Neuron (in vitro differentiated cells): Measurements from ENCODE around the gene MGMT.

ENCODE experiments used
- H2AFZ ChIP-seq: one replicate; pipeline ENCODE4 v1.6.1; 2013; ENCODE audit warnings: low read depth, mild to moderate bottlenecking, inconsistent platforms, low read length, moderate library complexity
- H3K27me3 ChIP-seq: one replicate; pipeline ENCODE4 v1.6.1; 2013; ENCODE audit warnings: low read length; ENCODE audit not compliant: insufficient read depth
- H3K36me3 ChIP-seq: one replicate; pipeline ENCODE4 v1.6.1; 2013; ENCODE audit warnings: low read length; ENCODE audit not compliant: insufficient read depth
- H3K4me1 ChIP-seq: one replicate; pipeline ENCODE4 v1.6.1; 2013; ENCODE audit warnings: low read length; ENCODE audit not compliant: insufficient read depth
- H3K4me3 ChIP-seq: 2 replicates; pipeline ENCODE4 v1.5.1; 2013; ENCODE audit warnings: mild to moderate bottlenecking, low read length, moderate library complexity
- H3K9me3 ChIP-seq: one replicate; pipeline ENCODE4 v1.6.1; 2013; ENCODE audit warnings: low read length

MGMT gene

GRCh38 chr10:129727495-129727894 is 260.5 kb downstream of the MGMT start:
- H2AFZ ChIP-seq: no peak overlapping the region
- no peaks in the 10 kb centered on the region for H3K36me3 ChIP-seq
- H3K27me3 ChIP-seq: no peaks in the 10 kb centered on the region
- H3K9me3 ChIP-seq: no peaks in the 10 kb centered on the region
- no peak overlapping the region for H3K4me3 ChIP-seq
- no peaks in the 10 kb centered on the region for H3K4me1 ChIP-seq

- Histone ChIP-seq H2AFZ (no peak overlapping the region), H3K27me3 (no peaks in the 10 kb centered on the region), H3K36me3 (no peaks in the 10 kb centered on the region), H3K9me3 (no peaks in the 10 kb centered on the region), H3K4me1 (no peaks in the 10 kb centered on the region), H3K4me3 (no peak overlapping the region)
Measured at GRCh38 chr10:129728246-129728820, 261.3 kb downstream of the MGMT start.

- H3K4me3 ChIP-seq: no peak overlapping the region
Measured at GRCh38 chr10:129728905-129729795, 262.1 kb downstream of the MGMT start.

DNA sequence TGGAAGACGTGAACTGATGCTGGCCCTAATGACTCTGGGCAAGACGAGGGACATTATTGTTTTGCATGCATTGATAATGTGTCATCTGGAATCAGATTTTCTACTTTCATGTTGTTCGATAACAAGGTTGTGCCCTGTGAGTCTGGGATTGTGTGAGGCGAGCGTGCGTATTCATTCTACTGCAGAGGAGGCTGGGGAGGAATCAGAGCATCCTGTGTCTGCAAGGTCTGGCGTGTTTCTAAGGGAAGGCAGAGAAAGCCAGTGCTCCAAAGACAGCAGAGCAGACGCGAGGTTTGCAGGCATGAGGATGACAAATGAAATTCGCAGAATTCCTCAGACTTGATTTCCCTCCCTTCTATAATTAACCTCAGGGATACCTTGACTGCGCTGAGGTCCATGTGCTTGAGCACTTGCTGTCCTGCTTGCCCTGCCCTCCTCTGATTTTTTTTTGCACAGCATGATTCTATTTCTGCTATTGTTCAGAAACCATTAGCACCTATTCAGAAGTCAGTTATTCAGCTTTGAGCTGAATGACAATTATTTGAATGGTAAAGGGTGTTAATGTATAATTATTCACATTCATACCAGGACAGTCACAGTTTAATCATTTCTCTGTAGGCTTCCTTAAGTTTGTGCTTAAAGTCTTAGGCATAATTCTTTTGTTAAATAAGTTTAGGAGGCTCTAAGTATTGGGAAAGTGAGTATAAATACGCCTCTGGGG is 263.4 kb downstream of the MGMT start:
- H3K4me1 ChIP-seq: no peaks in the 10 kb centered on the region
- no peaks in the 10 kb centered on the region for H3K9me3 ChIP-seq
- H3K36me3 ChIP-seq: no peaks in the 10 kb centered on the region
- H2AFZ ChIP-seq: no peak overlapping the region
- H3K4me3 ChIP-seq: no peak overlapping the region
- H3K27me3 ChIP-seq: no peaks in the 10 kb centered on the region

More at GRCh38 chr10:129728905-129729795, 262.1 kb downstream of the MGMT start:
- Histone ChIP-seq H3K27me3 (no peaks in the 10 kb centered on the region), H2AFZ (no peak overlapping the region), H3K36me3 (no peaks in the 10 kb centered on the region), H3K9me3 (no peaks in the 10 kb centered on the region), H3K4me1 (no peaks in the 10 kb centered on the region)

GRCh38 chr10:129730993-129731325 is 263.9 kb downstream of the MGMT start:
- Histone ChIP-seq H3K36me3 (no peaks in the 10 kb centered on the region), H3K27me3 (no peaks in the 10 kb centered on the region), H2AFZ (no peak overlapping the region), H3K4me3 (no peak overlapping the region), H3K9me3 (no peaks in the 10 kb centered on the region), H3K4me1 (no peaks in the 10 kb centered on the region)

DNA sequence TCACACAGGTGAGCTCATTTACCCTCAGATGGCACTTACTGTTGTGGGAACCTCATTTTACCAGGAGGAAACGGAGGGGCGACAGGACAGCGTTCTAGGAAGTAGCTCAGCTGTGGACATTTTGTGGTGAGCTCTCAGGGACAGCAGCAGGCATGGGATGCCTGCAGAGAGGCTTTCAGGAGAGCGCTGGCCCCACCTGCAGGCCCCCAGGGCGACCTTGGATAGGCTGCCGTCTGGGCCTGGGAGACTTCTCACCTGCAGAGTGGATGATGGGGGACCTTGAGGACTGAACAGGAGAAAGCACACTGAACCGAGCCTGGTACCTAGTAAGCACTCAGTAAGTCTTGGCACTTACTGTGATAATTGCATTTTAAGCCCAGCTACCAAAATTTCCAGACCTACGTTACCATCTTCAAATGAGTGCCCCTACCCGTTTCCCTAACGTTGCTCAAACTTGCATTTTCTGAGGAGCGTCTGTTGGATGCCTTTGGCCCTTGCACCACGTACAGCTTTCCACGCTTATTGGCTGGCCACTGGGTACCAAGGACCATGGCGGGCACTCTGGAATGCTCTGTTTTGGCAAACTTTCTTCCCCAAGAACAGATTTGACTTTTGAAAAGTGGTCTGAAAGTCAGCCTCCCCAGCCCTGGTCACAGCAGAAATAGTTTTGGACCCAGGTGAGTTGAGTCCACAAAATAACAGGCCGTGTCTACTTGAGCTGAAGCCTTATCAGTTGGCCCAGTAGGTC is 273.7 kb downstream of the MGMT start:
- Histone ChIP-seq H3K4me3 (no peak overlapping the region), H3K36me3 (no peaks in the 10 kb centered on the region), H3K4me1 (no peaks in the 10 kb centered on the region), H3K9me3 (no peaks in the 10 kb centered on the region), H2AFZ (no peak overlapping the region), H3K27me3 (no peaks in the 10 kb centered on the region)

GRCh38 chr10:129741280-129741977 is 274.4 kb downstream of the MGMT start:
- Histone ChIP-seq H3K4me3 (no peak overlapping the region), H2AFZ (no peak overlapping the region), H3K4me1 (no peaks in the 10 kb centered on the region), H3K27me3 (no peaks in the 10 kb centered on the region), H3K9me3 (no peaks in the 10 kb centered on the region), H3K36me3 (no peaks in the 10 kb centered on the region)

DNA sequence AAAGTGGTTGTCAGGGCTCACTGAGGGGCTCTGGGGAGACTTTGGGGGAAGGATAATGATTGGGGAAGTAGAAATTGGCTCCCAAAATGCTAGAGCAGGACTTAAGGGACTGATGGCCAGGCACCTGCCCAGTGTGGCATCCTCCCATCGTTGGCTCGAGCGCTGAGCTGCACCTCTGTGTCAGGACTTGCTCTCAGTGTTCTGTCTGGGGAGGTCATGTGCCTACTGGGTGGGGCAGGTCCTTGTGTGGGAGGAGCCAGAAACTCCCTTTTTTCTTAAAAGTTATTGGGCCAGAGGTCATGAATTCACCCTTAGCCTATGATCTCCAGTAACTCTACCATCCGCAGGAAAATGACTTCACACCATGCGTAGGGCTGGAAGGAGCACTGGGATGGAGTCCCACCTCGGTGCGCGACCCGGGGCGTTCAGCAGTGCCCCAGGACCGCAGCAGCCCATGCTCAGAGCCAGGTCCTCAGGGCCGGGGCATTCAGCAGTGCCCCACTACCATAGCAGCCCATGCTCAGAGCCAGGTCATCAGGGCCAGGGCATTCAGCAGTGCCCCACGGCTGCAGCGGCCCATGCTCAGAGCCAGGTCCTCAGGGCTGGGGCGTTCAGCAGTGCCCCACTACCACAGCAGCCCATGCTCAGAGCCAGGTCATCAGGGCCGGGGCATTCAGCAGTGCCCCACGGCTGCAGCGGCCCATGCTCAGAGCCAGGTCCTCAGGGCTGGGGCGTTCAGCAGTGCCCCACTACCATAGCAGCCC is 275.1 kb downstream of the MGMT start:
- no peaks in the 10 kb centered on the region for H3K36me3 ChIP-seq
- H3K4me3 ChIP-seq: no peak overlapping the region
- no peak overlapping the region for H2AFZ ChIP-seq
- H3K27me3 ChIP-seq: no peaks in the 10 kb centered on the region
- no peaks in the 10 kb centered on the region for H3K4me1 ChIP-seq
- no peaks in the 10 kb centered on the region for H3K9me3 ChIP-seq

- Histone ChIP-seq H3K27me3 (no peaks in the 10 kb centered on the region), H3K4me3 (no peak overlapping the region), H2AFZ (no peak overlapping the region), H3K9me3 (no peaks in the 10 kb centered on the region), H3K4me1 (no peaks in the 10 kb centered on the region), H3K36me3 (no peaks in the 10 kb centered on the region)
Measured at GRCh38 chr10:129742742-129743550, 275.9 kb downstream of the MGMT start.

- Histone ChIP-seq H3K27me3 (no peaks in the 10 kb centered on the region), H2AFZ (no peak overlapping the region), H3K9me3 (no peaks in the 10 kb centered on the region), H3K4me1 (no peaks in the 10 kb centered on the region), H3K36me3 (no peaks in the 10 kb centered on the region), H3K4me3 (no peak overlapping the region)
Measured at GRCh38 chr10:129743738-129744133, 276.7 kb downstream of the MGMT start.
